GM18858 (cell line): Measurements from ENCODE around the gene ENO3.

ENCODE experiments used
- ATAC-seq: cut with Tn5 transposase; IDR thresholded peaks from one replicate; pipeline ENCODE4 v1.9.1; 2021; ENCODE audit not compliant: unreplicated experiment

The ENO3 gene

GRCh38 chr17:4936436-4936835 is 14.5 kb upstream of the ENO3 start:
- no peak for ATAC-seq

- no peak for ATAC-seq
These were observed 13.4 kb upstream of the ENO3 start for GRCh38 chr17:4937553-4937952.

GRCh38 chr17:4938069-4938491 is 12.8 kb upstream of the ENO3 start:
- ATAC-seq: no peak

- ATAC-seq: no peak
These were observed 12.0 kb upstream of the ENO3 start for GRCh38 chr17:4938688-4939545.

GRCh38 chr17:4939546-4939795 is 11.4 kb upstream of the ENO3 start:
- ATAC-seq: peak; percentile 1

- ATAC-seq: peak; percentile 68
These were observed 10.9 kb upstream of the ENO3 start, which contains the start of the genes RNF167 and SLC25A11 for GRCh38 chr17:4939796-4940554. RNF167 (plus strand) TSS chr17:4940268; CDS start chr17:4940910, 642 bp downstream. SLC25A11 (minus strand) TSS chr17:4940046; CDS start chr17:4939910, 136 bp downstream.

- no peak for ATAC-seq
These were observed 10.2 kb upstream of the ENO3 start for GRCh38 chr17:4940555-4941318.

- no peak for ATAC-seq
These were observed 9.7 kb upstream of the ENO3 start for GRCh38 chr17:4941319-4941610.

- no peak for ATAC-seq
These were observed 8.0 kb upstream of the ENO3 start for GRCh38 chr17:4942760-4943508.

GRCh38 chr17:4944163-4944553 is 6.8 kb upstream of the ENO3 start:
- no peak for ATAC-seq

- no peak for ATAC-seq
These were observed 6.3 kb upstream of the ENO3 start for GRCh38 chr17:4944554-4945175.

GRCh38 chr17:4945176-4945943 is 5.6 kb upstream of the ENO3 start:
- no peak for ATAC-seq

GRCh38 chr17:4945944-4946280 is 5.0 kb upstream of the ENO3 start:
- no peak for ATAC-seq

GRCh38 chr17:4946312-4946976 is 4.5 kb upstream of the ENO3 start:
- no peak for ATAC-seq

GRCh38 chr17:4947010-4947410 is 3.9 kb upstream of the ENO3 start:
- no peak for ATAC-seq

- no peak for ATAC-seq
These were observed 3.3 kb upstream of the ENO3 start for GRCh38 chr17:4947411-4948165.

- no peak for ATAC-seq
These were observed 2.6 kb upstream of the ENO3 start, which contains the start of gene PFN1 for GRCh38 chr17:4948166-4948930. PFN1 (minus strand) TSS chr17:4948530; CDS start chr17:4948394, 136 bp downstream.

- ATAC-seq: no peak
These were observed 2.0 kb upstream of the ENO3 start for GRCh38 chr17:4948931-4949320.
